Sigmoid colon (tissue), 4 donors: Measurements from ENCODE around the gene WDFY4.

Experiments
- EP300 ChIP-seq, 4 donors: sonication (generic); formaldehyde crosslinking; IDR thresholded peaks; one replicate each; pipeline ENCODE4 v1.6.1; 2017; ENCODE audit warnings: antibody characterized with exemption in 4 of 4
- POLR2A ChIP-seq, 2 donors: fragments of 450-650 bp; IDR thresholded peaks; one replicate each; pipeline ENCODE4 v1.6.1; 2016; ENCODE audit warnings: antibody characterized with exemption in 2 of 2, mild to moderate bottlenecking in 2 of 2, moderate library complexity in 2 of 2

- no peak for TF ChIP-seq POLR2A (IDR thresholded peaks at IDR 0.05)
- no peak for TF ChIP-seq EP300 (IDR thresholded peaks at IDR 0.05)
Measured at GRCh38 chr10:48981310-48981907, 296.7 kb downstream of the WDFY4 start.
